C4-2B (cell line): Measurements from ENCODE around the gene SIRPB2.

Source experiments
- CTCF ChIP-seq: fragments of 450-650 bp; conservative IDR thresholded peaks from 2 replicates; pipeline ENCODE4 v1.5.1; 2017; ENCODE audit warnings: mild to moderate bottlenecking
- ZFX ChIP-seq: fragments of 450-650 bp; IDR thresholded peaks from 2 replicates; pipeline ENCODE4 v1.6.1; 2017

GRCh38 chr20:1457992-1458391, 33.2 kb downstream of the SIRPB2 start:
- TF ChIP-seq CTCF (no peak), ZFX (no peak)
